GM23338 (cell line): Measurements from ENCODE around the gene SST. TPM values are rescaled to one million over a fixed set of nuclear protein-coding genes. Genes with fewer than 3 reads are reported as not detected.

Experiments used
- ATAC-seq: fragments of 200-7000 bp; cut with Tn5 transposase; 3 replicates; pipeline ENCODE4 v1.9.1; 2020
- DNase-seq: peaks from one replicate; pipeline ENCODE4 v3.0.0-alpha.2; 2015; ENCODE audit warnings: low spot score
- H2AFZ ChIP-seq: fragments of 200-600 bp; sonication (generic); 2 replicates; pipeline ENCODE4 v1.8.0; 2016; ENCODE audit warnings: antibody characterized with exemption, mild to moderate bottlenecking, moderate library complexity
- H3F3A ChIP-seq: fragments of 200-600 bp; sonication (generic); replicated peaks from 2 replicates; pipeline ENCODE4 v1.8.0; 2017; ENCODE audit warnings: antibody characterized with exemption, mixed run types, low read depth
- H3K27ac ChIP-seq: fragments of 200-600 bp; sonication (generic); 2 replicates; pipeline ENCODE4 v1.6.1; 2016; ENCODE audit warnings: low read depth
- H3K27me3 ChIP-seq: fragments of 200-600 bp; sonication (generic); 2 replicates; pipeline ENCODE4 v1.8.0; 2016; ENCODE audit warnings: mild to moderate bottlenecking, mixed run types, moderate library complexity; ENCODE audit not compliant: insufficient read depth
- H3K36me3 ChIP-seq: fragments of 200-600 bp; sonication (generic); 2 replicates; pipeline ENCODE4 v1.8.0; 2016; ENCODE audit warnings: mild to moderate bottlenecking; ENCODE audit not compliant: insufficient read depth
- H3K4me1 ChIP-seq: fragments of 200-600 bp; sonication (generic); 2 replicates; pipeline ENCODE4 v1.8.0; 2016; ENCODE audit warnings: mild to moderate bottlenecking, moderate library complexity; ENCODE audit not compliant: insufficient read depth
- H3K4me2 ChIP-seq: fragments of 200-600 bp; sonication (generic); 2 replicates; pipeline ENCODE4 v1.7.1; 2017; ENCODE audit warnings: mixed run types
- H3K4me3 ChIP-seq: fragments of 200-600 bp; sonication (generic); 2 replicates; pipeline ENCODE4 v1.6.1; 2016; ENCODE audit warnings: mixed run types
- H3K79me2 ChIP-seq: fragments of 200-600 bp; sonication (generic); replicated peaks from 2 replicates; pipeline ENCODE4 v1.8.0; 2017; ENCODE audit warnings: mild to moderate bottlenecking; ENCODE audit not compliant: insufficient read depth
- H3K9me2 ChIP-seq: fragments of 200-600 bp; sonication (generic); 2 replicates; pipeline ENCODE4 v1.8.0; 2017; ENCODE audit not compliant: insufficient read depth
- H4K20me1 ChIP-seq: fragments of 200-600 bp; sonication (generic); replicated peaks from 2 replicates; pipeline ENCODE4 v1.8.0; 2017; ENCODE audit warnings: mild to moderate bottlenecking; ENCODE audit not compliant: insufficient read depth
- H3K27ac Mint-ChIP-seq: 2 replicates; pipeline ENCODE4 v1.8.0; 2020; ENCODE audit warnings: inconsistent platforms, mild to moderate bottlenecking, moderate library complexity, mixed read lengths
- H3K27me3 Mint-ChIP-seq: 3 replicates; pipeline ENCODE4 v1.8.0; 2022; ENCODE audit warnings: low read depth, mild to moderate bottlenecking, moderate library complexity, mixed read lengths, inconsistent platforms; ENCODE audit not compliant: insufficient read depth, poor library complexity
- H3K36me3 Mint-ChIP-seq: 3 replicates; pipeline ENCODE4 v1.8.0; 2021; ENCODE audit warnings: low read depth, mild to moderate bottlenecking, inconsistent platforms, moderate library complexity, mixed read lengths
- H3K4me1 Mint-ChIP-seq: 3 replicates; pipeline ENCODE4 v1.8.0; 2020; ENCODE audit warnings: mild to moderate bottlenecking, inconsistent platforms, mixed read lengths
- H3K4me3 Mint-ChIP-seq: 3 replicates; pipeline ENCODE4 v1.8.0; 2021; ENCODE audit warnings: moderate library complexity, mild to moderate bottlenecking, inconsistent platforms, mixed read lengths
- H3K9me3 Mint-ChIP-seq: 3 replicates; pipeline ENCODE4 v1.8.0; 2020; ENCODE audit warnings: moderate library complexity, mild to moderate bottlenecking, inconsistent platforms, mixed read lengths
- POLR2AphosphoS5 ChIP-seq: IDR thresholded peaks from 2 replicates; pipeline ENCODE4 v1.6.1; 2016; ENCODE audit warnings: antibody characterized with exemption, low read depth
- polyA plus RNA-seq: library from polyadenylated mRNA; unstranded; fragments of >200 nt; fragmentation: Nextera tagmentation; extraction: Ambion mirVana; gene quantifications from 2 replicates; pipeline ENCODE4 v1.2.1, GENCODE V29; 2016
- total RNA-seq: library from RNA; depleted of rRNA; stranded (reverse); fragments of >200 nt; shearing (Covaris generic); gene quantifications from 2 replicates; pipeline ENCODE4 v1.2.3, GENCODE V29; 2014
- TF ChIP-seq, protein P1 (sequence below): IDR thresholded peaks from one replicate; pipeline ENCODE4 v1.6.1; 2018; ENCODE audit warnings: antibody characterized with exemption; ENCODE audit not compliant: unreplicated experiment
- TF ChIP-seq, protein P2 (sequence below): fragments of 250-450 bp; sonication (Bioruptor Pico); IDR thresholded peaks from 2 replicates; pipeline ENCODE4 v1.5.0; 2020; ENCODE audit warnings: mild to moderate bottlenecking, moderate library complexity

The SST gene
- total and polyA plus RNA-seq, 2 experiments from 2014 or later: 3.9 TPM; not detected in 1

DNA sequence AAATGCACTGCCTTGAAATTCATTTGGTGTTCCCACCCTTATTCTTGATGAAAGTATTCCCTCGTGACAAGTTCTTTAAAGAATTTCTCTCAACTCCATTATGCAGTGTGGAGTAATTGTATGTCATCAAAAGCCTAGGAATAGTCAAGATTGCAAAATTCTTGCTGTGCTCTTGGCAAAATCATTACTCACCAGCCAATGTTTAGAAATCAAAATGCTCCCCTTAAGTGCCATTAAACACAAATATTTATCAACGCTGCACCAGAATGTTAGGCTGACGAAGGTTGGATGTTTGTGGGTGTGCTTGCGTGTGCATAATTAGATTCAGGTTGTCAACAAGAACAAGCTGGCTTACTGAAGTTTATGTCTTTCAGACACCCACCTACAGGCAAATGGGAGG is 40.5 kb downstream of the SST start:
- Mint-ChIP-seq H3K36me3 (peaks cover 9% of the 10 kb centered on the region), H3K27ac (no peak overlapping the region), H3K4me3 (no peak overlapping the region), H3K4me1 (peaks cover 15% of the 10 kb centered on the region), H3K27me3 (no peaks in the 10 kb centered on the region), H3K9me3 (peaks cover 9% of the 10 kb centered on the region)
- Histone ChIP-seq H3K27me3 (no peaks in the 10 kb centered on the region), H3F3A (no peaks in the 10 kb centered on the region), H3K4me1 (peaks cover 19% of the 10 kb centered on the region), H3K4me2 (no peak overlapping the region), H4K20me1 (no peaks in the 10 kb centered on the region), H3K27ac (no peak overlapping the region), H3K36me3 (no peaks in the 10 kb centered on the region; the same call in 1 of the 2 replicates), H3K9me2 (peaks cover 7% of the 10 kb centered on the region; the same call in 1 of the 2 replicates), H2AFZ (no peak overlapping the region), H3K4me3 (no peak overlapping the region), H3K79me2 (no peaks in the 10 kb centered on the region)
- no peak for DNase-seq
- no peak for TF ChIP-seq POLR2AphosphoS5
- TF ChIP-seq, protein P1, sequence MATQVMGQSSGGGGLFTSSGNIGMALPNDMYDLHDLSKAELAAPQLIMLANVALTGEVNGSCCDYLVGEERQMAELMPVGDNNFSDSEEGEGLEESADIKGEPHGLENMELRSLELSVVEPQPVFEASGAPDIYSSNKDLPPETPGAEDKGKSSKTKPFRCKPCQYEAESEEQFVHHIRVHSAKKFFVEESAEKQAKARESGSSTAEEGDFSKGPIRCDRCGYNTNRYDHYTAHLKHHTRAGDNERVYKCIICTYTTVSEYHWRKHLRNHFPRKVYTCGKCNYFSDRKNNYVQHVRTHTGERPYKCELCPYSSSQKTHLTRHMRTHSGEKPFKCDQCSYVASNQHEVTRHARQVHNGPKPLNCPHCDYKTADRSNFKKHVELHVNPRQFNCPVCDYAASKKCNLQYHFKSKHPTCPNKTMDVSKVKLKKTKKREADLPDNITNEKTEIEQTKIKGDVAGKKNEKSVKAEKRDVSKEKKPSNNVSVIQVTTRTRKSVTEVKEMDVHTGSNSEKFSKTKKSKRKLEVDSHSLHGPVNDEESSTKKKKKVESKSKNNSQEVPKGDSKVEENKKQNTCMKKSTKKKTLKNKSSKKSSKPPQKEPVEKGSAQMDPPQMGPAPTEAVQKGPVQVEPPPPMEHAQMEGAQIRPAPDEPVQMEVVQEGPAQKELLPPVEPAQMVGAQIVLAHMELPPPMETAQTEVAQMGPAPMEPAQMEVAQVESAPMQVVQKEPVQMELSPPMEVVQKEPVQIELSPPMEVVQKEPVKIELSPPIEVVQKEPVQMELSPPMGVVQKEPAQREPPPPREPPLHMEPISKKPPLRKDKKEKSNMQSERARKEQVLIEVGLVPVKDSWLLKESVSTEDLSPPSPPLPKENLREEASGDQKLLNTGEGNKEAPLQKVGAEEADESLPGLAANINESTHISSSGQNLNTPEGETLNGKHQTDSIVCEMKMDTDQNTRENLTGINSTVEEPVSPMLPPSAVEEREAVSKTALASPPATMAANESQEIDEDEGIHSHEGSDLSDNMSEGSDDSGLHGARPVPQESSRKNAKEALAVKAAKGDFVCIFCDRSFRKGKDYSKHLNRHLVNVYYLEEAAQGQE: no peak
- no peak for ATAC-seq

DNA sequence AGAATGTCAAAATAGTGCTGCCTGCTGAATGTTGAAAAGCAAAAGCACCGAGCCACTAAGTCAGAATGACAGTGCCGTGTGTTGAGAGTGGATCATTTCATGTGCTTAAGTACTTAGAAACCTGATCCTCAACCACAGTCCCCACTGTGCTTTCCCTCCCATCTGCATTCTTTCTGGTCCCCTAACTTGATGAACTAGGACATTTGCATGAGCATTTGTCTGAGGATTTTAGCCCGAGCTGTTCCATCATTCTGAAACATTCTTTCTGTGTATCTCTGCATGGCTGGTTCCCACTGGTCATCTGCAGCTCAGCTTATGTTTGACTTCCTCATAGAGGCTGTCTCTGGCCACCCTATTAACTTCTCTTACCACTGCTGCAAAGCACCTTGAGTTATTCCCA is 42.0 kb downstream of the SST start:
- no peaks in the 10 kb centered on the region for H4K20me1 ChIP-seq
- Mint-ChIP-seq H3K27me3 (peaks cover 7% of the 10 kb centered on the region), H3K36me3 (no peaks in the 10 kb centered on the region), H3K4me1 (peaks cover 23% of the 10 kb centered on the region), H3K9me3 (no peaks in the 10 kb centered on the region; the same call in 2 of the 3 replicates), H3K27ac (no peak overlapping the region), H3K4me3 (no peak overlapping the region)
- H3K27me3 ChIP-seq: no peaks in the 10 kb centered on the region
- no peak overlapping the region for H2AFZ ChIP-seq
- H3K79me2 ChIP-seq: no peaks in the 10 kb centered on the region
- peaks cover 19% of the 10 kb centered on the region for H3K4me1 ChIP-seq
- no peaks in the 10 kb centered on the region for H3K9me2 ChIP-seq
- DNase-seq: peak; percentile 72
- H3F3A ChIP-seq: no peaks in the 10 kb centered on the region
- H3K4me2 ChIP-seq: no peak overlapping the region
- no peaks in the 10 kb centered on the region; the same call in 1 of the 2 replicates for H3K36me3 ChIP-seq
- TF ChIP-seq, protein P2, sequence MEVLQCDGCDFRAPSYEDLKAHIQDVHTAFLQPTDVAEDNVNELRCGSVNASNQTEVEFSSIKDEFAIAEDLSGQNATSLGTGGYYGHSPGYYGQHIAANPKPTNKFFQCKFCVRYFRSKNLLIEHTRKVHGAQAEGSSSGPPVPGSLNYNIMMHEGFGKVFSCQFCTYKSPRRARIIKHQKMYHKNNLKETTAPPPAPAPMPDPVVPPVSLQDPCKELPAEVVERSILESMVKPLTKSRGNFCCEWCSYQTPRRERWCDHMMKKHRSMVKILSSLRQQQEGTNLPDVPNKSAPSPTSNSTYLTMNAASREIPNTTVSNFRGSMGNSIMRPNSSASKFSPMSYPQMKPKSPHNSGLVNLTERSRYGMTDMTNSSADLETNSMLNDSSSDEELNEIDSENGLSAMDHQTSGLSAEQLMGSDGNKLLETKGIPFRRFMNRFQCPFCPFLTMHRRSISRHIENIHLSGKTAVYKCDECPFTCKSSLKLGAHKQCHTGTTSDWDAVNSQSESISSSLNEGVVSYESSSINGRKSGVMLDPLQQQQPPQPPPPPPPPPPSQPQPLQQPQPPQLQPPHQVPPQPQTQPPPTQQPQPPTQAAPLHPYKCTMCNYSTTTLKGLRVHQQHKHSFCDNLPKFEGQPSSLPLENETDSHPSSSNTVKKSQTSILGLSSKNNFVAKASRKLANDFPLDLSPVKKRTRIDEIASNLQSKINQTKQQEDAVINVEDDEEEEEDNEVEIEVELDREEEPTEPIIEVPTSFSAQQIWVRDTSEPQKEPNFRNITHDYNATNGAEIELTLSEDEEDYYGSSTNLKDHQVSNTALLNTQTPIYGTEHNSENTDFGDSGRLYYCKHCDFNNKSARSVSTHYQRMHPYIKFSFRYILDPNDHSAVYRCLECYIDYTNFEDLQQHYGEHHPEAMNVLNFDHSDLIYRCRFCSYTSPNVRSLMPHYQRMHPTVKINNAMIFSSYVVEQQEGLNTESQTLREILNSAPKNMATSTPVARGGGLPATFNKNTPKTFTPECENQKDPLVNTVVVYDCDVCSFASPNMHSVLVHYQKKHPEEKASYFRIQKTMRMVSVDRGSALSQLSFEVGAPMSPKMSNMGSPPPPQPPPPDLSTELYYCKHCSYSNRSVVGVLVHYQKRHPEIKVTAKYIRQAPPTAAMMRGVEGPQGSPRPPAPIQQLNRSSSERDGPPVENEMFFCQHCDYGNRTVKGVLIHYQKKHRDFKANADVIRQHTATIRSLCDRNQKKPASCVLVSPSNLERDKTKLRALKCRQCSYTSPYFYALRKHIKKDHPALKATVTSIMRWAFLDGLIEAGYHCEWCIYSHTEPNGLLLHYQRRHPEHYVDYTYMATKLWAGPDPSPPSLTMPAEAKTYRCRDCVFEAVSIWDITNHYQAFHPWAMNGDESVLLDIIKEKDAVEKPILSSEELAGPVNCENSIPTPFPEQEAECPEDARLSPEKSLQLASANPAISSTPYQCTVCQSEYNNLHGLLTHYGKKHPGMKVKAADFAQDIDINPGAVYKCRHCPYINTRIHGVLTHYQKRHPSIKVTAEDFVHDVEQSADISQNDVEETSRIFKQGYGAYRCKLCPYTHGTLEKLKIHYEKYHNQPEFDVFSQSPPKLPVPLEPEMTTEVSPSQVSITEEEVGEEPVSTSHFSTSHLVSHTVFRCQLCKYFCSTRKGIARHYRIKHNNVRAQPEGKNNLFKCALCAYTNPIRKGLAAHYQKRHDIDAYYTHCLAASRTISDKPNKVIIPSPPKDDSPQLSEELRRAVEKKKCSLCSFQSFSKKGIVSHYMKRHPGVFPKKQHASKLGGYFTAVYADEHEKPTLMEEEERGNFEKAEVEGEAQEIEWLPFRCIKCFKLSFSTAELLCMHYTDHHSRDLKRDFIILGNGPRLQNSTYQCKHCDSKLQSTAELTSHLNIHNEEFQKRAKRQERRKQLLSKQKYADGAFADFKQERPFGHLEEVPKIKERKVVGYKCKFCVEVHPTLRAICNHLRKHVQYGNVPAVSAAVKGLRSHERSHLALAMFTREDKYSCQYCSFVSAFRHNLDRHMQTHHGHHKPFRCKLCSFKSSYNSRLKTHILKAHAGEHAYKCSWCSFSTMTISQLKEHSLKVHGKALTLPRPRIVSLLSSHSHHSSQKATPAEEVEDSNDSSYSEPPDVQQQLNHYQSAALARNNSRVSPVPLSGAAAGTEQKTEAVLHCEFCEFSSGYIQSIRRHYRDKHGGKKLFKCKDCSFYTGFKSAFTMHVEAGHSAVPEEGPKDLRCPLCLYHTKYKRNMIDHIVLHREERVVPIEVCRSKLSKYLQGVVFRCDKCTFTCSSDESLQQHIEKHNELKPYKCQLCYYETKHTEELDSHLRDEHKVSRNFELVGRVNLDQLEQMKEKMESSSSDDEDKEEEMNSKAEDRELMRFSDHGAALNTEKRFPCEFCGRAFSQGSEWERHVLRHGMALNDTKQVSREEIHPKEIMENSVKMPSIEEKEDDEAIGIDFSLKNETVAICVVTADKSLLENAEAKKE (CRISPR knock-in tag): peak; percentile 47; the same call in 1 of the 2 replicates
- no peak for TF ChIP-seq POLR2AphosphoS5
- ATAC-seq: peak; percentile 88
- H3K4me3 ChIP-seq: no peak overlapping the region
- no peak overlapping the region for H3K27ac ChIP-seq
